ENCODE data around the gene AEBP1. TPM values are rescaled to one million over a fixed set of nuclear protein-coding genes. Genes with fewer than 3 reads are reported as not detected.

Gene AEBP1
- total and polyA plus RNA-seq, 9 of the 15 experiments (the other 6 are each of a cell fraction or from before 2014, with no cell fraction given), result 0.03 to 0.78 (median 0.30) TPM; not detected in 2

DNA sequence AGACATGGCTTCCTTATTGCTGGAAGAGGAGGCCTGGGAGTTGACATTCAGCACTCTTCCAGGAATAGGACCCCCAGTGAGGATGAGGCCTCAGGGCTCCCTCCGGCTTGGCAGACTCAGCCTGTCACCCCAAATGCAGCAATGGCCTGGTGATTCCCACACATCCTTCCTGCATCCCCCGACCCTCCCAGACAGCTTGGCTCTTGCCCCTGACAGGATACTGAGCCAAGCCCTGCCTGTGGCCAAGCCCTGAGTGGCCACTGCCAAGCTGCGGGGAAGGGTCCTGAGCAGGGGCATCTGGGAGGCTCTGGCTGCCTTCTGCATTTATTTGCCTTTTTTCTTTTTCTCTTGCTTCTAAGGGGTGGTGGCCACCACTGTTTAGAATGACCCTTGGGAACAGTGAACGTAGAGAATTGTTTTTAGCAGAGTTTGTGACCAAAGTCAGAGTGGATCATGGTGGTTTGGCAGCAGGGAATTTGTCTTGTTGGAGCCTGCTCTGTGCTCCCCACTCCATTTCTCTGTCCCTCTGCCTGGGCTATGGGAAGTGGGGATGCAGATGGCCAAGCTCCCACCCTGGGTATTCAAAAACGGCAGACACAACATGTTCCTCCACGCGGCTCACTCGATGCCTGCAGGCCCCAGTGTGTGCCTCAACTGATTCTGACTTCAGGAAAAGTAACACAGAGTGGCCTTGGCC lies 43.0 kb upstream of the AEBP1 start:
- FAIRE-seq (no peak), DNase-seq (ENCODE audit: extremely low read depth in 1 of 4, low spot score in 3 of 4) (no peak), ATAC-seq (no peak)
- in situ Hi-C loops (cut with MboI), result no loop called here
- Histone ChIP-seq H4K20me1 (replicated peaks; ENCODE audit: control insufficient read depth, insufficient read depth, low read length) (peaks cover 3% of the 10 kb centered on the region; the same call in 1 of the 2 replicates), H3K79me2 (ENCODE audit: control insufficient read depth, insufficient read depth, low read length) (no peaks in the 10 kb centered on the region), H3K9me3 (replicated peaks; ENCODE audit: control insufficient read depth, insufficient read depth, low read depth, low read length) (no peaks in the 10 kb centered on the region), H2AFZ (ENCODE audit: low read depth, low read length) (no peak overlapping the region), H3K4me3 (no peak overlapping the region), H3K27ac (ENCODE audit: extremely low read depth, low read depth, low read length) (no peak overlapping the region), H3K9ac (ENCODE audit: insufficient read depth in 1 of 2, low read depth in 2 of 2, low read length in 2 of 2) (peak overlapping the region in 1 of 2 experiments; percentile 28; a peak in 1 of 4 replicates), H3K27me3 (ENCODE audit: control insufficient read depth in 2 of 2, insufficient read depth in 2 of 2, low read length in 2 of 2) (no peaks in the 10 kb centered on the region; a peak in 1 of 5 replicates), H3K4me2 (ENCODE audit: insufficient read depth, low read length) (no peak overlapping the region), H3K4me1 (replicated peaks in 1 of 2; ENCODE audit: control insufficient read depth in 2 of 2, insufficient read depth in 2 of 2, low read length in 2 of 2) (peaks cover 0 to 34% of the 10 kb centered on the region in 2 experiments; a peak in 3 of 5 replicates), H3K9me1 (ENCODE audit: control insufficient read depth, insufficient read depth, low read length) (no peaks in the 10 kb centered on the region), H3K36me3 (ENCODE audit: control insufficient read depth, insufficient read depth, low read length) (peaks cover 58% of the 10 kb centered on the region; the same call in 2 of the 3 replicates)
- ChIA-PET CTCF (ENCODE audit: low intra/inter-chr PET ratio) (no interaction called here), POLR2A (interaction anchor here (0.6 to 0.8 kb wide), 3 partner anchors 14 to 139 kb away, joined by 3 to 5 read pairs (median 3); partner anchors contain the start of gene YKT6)
- TSS peak; percentile 29 for BruUV-seq (replicated peaks)
- WGBS (ENCODE audit: insufficient coverage, low coverage, missing lambda C conversion rate), result 81% methylated on average over 7 of the region's 8 CpGs
- intact Hi-C loops (cut with micrococcal nuclease), result no loop called here
- TF ChIP-seq EGR1 (conservative IDR thresholded peaks at IDR 0.05) (no peak), ZNF431 (CRISPR knock-in tag; IDR thresholded peaks at IDR 0.05) (no peak), AFF1 (IDR thresholded peaks at IDR 0.05; ENCODE audit: low read depth in 1 of 2, partially characterized antibody in 2 of 2) (no peak), E2F3 (CRISPR knock-in tag; IDR thresholded peaks at IDR 0.05) (no peak), SNIP1 (IDR thresholded peaks at IDR 0.05; ENCODE audit: low read depth) (no peak), FOSL1 (tag; conservative IDR thresholded peaks at IDR 0.05) (no peak), SMARCC2 (IDR thresholded peaks at IDR 0.05; ENCODE audit: low read depth) (no peak), POU5F1 (IDR thresholded peaks at IDR 0.05; ENCODE audit: borderline replicate concordance, low read depth, low read length, partially characterized antibody) (no peak), KAT8 (IDR thresholded peaks at IDR 0.05; ENCODE audit: low read depth) (no peak), POLR2G (IDR thresholded peaks at IDR 0.05; ENCODE audit: low read depth, low read length) (no peak), CBX8 (IDR thresholded peaks at IDR 0.05; ENCODE audit: borderline replicate concordance, extremely low read depth, low read depth, low read length, poor library complexity, severe bottlenecking) (no peak), GTF2E2 (tag; IDR thresholded peaks at IDR 0.05) (no peak), HNRNPLL (IDR thresholded peaks at IDR 0.05; ENCODE audit: low read depth, low read length, poor library complexity, severe bottlenecking) (no peak)
- TF ChIP-seq, protein P1, sequence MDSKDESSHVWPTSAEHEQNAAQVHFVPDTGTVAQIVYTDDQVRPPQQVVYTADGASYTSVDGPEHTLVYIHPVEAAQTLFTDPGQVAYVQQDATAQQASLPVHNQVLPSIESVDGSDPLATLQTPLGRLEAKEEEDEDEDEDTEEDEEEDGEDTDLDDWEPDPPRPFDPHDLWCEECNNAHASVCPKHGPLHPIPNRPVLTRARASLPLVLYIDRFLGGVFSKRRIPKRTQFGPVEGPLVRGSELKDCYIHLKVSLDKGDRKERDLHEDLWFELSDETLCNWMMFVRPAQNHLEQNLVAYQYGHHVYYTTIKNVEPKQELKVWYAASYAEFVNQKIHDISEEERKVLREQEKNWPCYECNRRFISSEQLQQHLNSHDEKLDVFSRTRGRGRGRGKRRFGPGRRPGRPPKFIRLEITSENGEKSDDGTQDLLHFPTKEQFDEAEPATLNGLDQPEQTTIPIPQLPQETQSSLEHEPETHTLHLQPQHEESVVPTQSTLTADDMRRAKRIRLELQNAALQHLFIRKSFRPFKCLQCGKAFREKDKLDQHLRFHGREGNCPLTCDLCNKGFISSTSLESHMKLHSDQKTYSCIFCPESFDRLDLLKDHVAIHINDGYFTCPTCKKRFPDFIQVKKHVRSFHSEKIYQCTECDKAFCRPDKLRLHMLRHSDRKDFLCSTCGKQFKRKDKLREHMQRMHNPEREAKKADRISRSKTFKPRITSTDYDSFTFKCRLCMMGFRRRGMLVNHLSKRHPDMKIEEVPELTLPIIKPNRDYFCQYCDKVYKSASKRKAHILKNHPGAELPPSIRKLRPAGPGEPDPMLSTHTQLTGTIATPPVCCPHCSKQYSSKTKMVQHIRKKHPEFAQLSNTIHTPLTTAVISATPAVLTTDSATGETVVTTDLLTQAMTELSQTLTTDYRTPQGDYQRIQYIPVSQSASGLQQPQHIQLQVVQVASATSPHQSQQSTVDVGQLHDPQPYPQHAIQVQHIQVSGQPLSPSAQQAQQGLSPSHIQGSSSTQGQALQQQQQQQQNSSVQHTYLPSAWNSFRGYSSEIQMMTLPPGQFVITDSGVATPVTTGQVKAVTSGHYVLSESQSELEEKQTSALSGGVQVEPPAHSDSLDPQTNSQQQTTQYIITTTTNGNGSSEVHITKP (IDR thresholded peaks at IDR 0.05; ENCODE audit: partially characterized antibody), result no peak
